Adrenal gland (tissue), 5 donors: ENCODE results near the gene ZNF438.

ENCODE experiments used
- CTCF ChIP-seq, 6 experiments: fragments of 450-650 bp in 4 of 6; fragments of 200-600 bp in 2 of 6; sonication (generic) in 1 of 6; IDR thresholded peaks; 1 replicate in 5 of 6; 2 replicates in 1 of 6; pipeline versions ENCODE4 v1.5.1 to v1.8.0; 2016 to 2021; ENCODE audit warnings: antibody characterized with exemption in 6 of 6, mild to moderate bottlenecking in 2 of 6, moderate library complexity in 1 of 6
- POLR2A ChIP-seq, 2 donors: fragments of 450-650 bp; IDR thresholded peaks; one replicate each; pipeline ENCODE4 v1.6.1; 2017; ENCODE audit warnings: antibody characterized with exemption in 2 of 2, mild to moderate bottlenecking in 2 of 2, moderate library complexity in 1 of 2
- donor health status: DM: no; HTN: no; CAD: no.

GRCh38 chr10:31036209-31036608, 4.5 kb upstream of the ZNF438 start:
- no peak for TF ChIP-seq CTCF (IDR thresholded peaks at IDR 0.05)
- TF ChIP-seq POLR2A (IDR thresholded peaks at IDR 0.05): no peak
